SK-N-SH treated with all-trans-retinoic acid at 6 μM for 48 hours (cell line): ENCODE results near the gene NAGPA.
A peak's percentile ranks its signal among the peaks of the same experiment; 100 is the strongest.
"Not testable (repeated sequence)": the region's sequence is repeated elsewhere in the genome, so short reads cannot be mapped to it uniquely, and the experiment has no call there.

ENCODE experiments used
- ATAC-seq: fragments of 200-7000 bp; cut with Tn5 transposase; 3 replicates; pipeline ENCODE4 v1.9.1; 2020; ENCODE audit warnings: mild to moderate bottlenecking, moderate library complexity
- ARNTL ChIP-seq: fragments of 450-650 bp; formaldehyde crosslinking; IDR thresholded peaks from 2 replicates; pipeline ENCODE4 v1.5.0; 2020; ENCODE audit warnings: low read depth, mild to moderate bottlenecking, moderate library complexity, borderline replicate concordance
- BACH2 ChIP-seq: fragments of 250-450 bp; sonication (Bioruptor Pico); IDR thresholded peaks from 2 replicates; pipeline ENCODE4 v1.9.0; 2021; ENCODE audit warnings: mild to moderate bottlenecking, borderline replicate concordance
- CSDC2 ChIP-seq: fragments of 250-450 bp; sonication (Bioruptor Pico); IDR thresholded peaks from 2 replicates; pipeline ENCODE4 v1.5.0; 2020; ENCODE audit warnings: mild to moderate bottlenecking, moderate library complexity
- GLIS3 ChIP-seq: fragments of 250-450 bp; sonication (Bioruptor Pico); IDR thresholded peaks from 2 replicates; pipeline ENCODE4 v1.5.0; 2020; ENCODE audit warnings: mild to moderate bottlenecking, moderate library complexity
- ISL1 ChIP-seq: fragments of 250-450 bp; sonication (Bioruptor Pico); IDR thresholded peaks from 2 replicates; pipeline ENCODE4 v2.1.2; 2022; ENCODE audit warnings: mild to moderate bottlenecking, moderate library complexity
- OSR1 ChIP-seq: fragments of 250-450 bp; sonication (Bioruptor Pico); IDR thresholded peaks from 2 replicates; pipeline ENCODE4 v1.8.0; 2022; ENCODE audit warnings: moderate library complexity, mild to moderate bottlenecking, inconsistent platforms
- RARB ChIP-seq: fragments of 250-450 bp; sonication (Bioruptor Pico); IDR thresholded peaks from 2 replicates; pipeline ENCODE4 v1.8.0; 2021; ENCODE audit warnings: mild to moderate bottlenecking, moderate library complexity
- SNAI2 ChIP-seq: fragments of 250-450 bp; sonication (Bioruptor Pico); IDR thresholded peaks from 2 replicates; pipeline ENCODE4 v1.5.0; 2020; ENCODE audit warnings: mild to moderate bottlenecking, moderate library complexity
- TCF4 ChIP-seq: fragments of 250-450 bp; sonication (Bioruptor Pico); IDR thresholded peaks from 2 replicates; pipeline ENCODE4 v1.8.0; 2021; ENCODE audit warnings: mild to moderate bottlenecking, moderate library complexity, borderline replicate concordance
- ZC3H10 ChIP-seq: fragments of 250-450 bp; sonication (Bioruptor Pico); IDR thresholded peaks from 2 replicates; pipeline ENCODE4 v1.5.1; 2021; ENCODE audit warnings: mild to moderate bottlenecking, moderate library complexity
- ZFP3 ChIP-seq: fragments of 250-450 bp; sonication (Bioruptor Pico); IDR thresholded peaks from 2 replicates; pipeline ENCODE4 v1.5.0; 2020; ENCODE audit warnings: mild to moderate bottlenecking, moderate library complexity
- ZFP30 ChIP-seq: fragments of 450-650 bp; formaldehyde crosslinking; IDR thresholded peaks from 2 replicates; pipeline ENCODE4 v1.5.0; 2022; ENCODE audit warnings: mild to moderate bottlenecking, moderate library complexity
- ZNF565 ChIP-seq: fragments of 450-650 bp; formaldehyde crosslinking; conservative IDR thresholded peaks from 2 replicates; pipeline ENCODE4 v1.5.0; 2020; ENCODE audit warnings: low read depth, mild to moderate bottlenecking, moderate library complexity
- ZNF70 ChIP-seq: fragments of 450-650 bp; formaldehyde crosslinking; IDR thresholded peaks from 2 replicates; pipeline ENCODE4 v1.5.0; 2020; ENCODE audit warnings: mild to moderate bottlenecking, moderate library complexity
- ZNF8 ChIP-seq: fragments of 450-650 bp; formaldehyde crosslinking; IDR thresholded peaks from 2 replicates; pipeline ENCODE4 v1.5.0; 2020; ENCODE audit warnings: mild to moderate bottlenecking, moderate library complexity
- TF ChIP-seq, protein P1 (sequence below): fragments of 250-450 bp; sonication (Bioruptor Pico); IDR thresholded peaks from 2 replicates; pipeline ENCODE4 v1.5.0; 2020; ENCODE audit warnings: mild to moderate bottlenecking, moderate library complexity
- TF ChIP-seq, protein P2 (sequence below): fragments of 250-450 bp; sonication (Bioruptor Pico); IDR thresholded peaks from 2 replicates; pipeline ENCODE4 v1.5.1; 2021; ENCODE audit warnings: mild to moderate bottlenecking, moderate library complexity
- TF ChIP-seq, protein P3 (sequence below): fragments of 250-450 bp; sonication (Bioruptor Pico); IDR thresholded peaks from 2 replicates; pipeline ENCODE4 v1.5.1; 2020; ENCODE audit warnings: low read depth, mild to moderate bottlenecking, moderate library complexity
- TF ChIP-seq, protein P4 (sequence below): fragments of 250-450 bp; sonication (Bioruptor Pico); IDR thresholded peaks from 2 replicates; pipeline ENCODE4 v1.8.0; 2021; ENCODE audit warnings: low read depth, mild to moderate bottlenecking, moderate library complexity, borderline replicate concordance
- TF ChIP-seq, protein P5 (sequence below): fragments of 250-450 bp; sonication (Bioruptor Pico); IDR thresholded peaks from 2 replicates; pipeline ENCODE4 v1.8.0; 2020; ENCODE audit warnings: mild to moderate bottlenecking, moderate library complexity, borderline replicate concordance

Gene NAGPA

DNA sequence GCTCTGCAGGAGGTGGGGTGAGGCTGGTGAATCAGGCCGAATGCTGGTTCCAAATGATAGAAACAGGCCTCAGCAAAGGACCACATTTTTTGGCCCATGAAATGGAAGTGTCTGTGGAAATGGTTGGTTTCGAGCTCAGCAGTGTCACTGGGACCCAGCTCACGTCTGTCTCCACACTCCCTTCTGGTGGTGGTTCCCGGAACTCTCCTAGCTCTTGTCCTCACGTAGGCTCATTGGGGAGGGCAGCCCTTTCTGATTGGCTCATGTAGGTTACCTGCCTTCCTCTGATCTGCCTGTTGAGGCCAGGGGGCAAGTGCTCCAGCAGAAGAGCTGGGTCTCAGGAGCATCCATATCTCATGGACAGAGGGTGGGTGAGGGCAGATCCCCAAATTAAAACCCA lies 41.9 kb upstream of the NAGPA start:
- no peak for TF ChIP-seq BACH2
- ATAC-seq: no peak

DNA sequence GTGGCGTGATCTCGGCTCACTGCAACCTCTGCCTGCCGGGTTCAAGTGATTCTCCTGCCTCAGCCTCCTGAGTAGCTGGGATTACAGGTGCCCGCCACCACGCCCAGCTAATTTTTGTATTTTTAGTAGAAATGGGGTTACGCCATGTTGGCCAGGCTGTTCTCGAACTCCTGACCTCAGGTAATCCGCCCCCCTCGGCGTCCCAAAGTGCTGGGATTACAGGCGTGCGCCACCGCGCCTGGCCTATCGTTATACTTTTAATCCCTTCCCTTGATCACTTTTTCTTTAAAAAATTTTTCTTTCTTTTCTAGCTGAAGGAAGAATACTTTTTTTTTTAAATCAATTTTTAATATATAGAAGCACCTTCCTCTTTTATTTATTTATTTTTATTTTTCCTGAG lies 40.0 kb upstream of the NAGPA start:
- ATAC-seq: not testable (repeated sequence)

DNA sequence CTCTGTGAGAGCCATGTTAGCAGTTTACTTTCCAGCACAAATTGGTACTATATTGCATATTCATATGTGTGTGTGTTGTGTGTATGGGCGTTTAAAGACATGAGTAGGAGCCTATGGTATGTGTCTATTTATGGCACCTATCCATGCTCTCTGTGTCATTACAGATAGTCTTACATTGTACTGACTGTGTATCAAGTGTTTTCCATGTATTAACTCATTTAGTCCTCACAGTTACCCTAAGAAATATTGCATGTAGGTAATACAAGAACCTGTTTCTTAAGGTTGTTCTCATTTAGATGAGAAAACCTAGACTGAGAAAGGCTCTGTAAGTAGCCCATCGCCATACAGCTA lies 39.5 kb upstream of the NAGPA start:
- no peak for ATAC-seq

DNA sequence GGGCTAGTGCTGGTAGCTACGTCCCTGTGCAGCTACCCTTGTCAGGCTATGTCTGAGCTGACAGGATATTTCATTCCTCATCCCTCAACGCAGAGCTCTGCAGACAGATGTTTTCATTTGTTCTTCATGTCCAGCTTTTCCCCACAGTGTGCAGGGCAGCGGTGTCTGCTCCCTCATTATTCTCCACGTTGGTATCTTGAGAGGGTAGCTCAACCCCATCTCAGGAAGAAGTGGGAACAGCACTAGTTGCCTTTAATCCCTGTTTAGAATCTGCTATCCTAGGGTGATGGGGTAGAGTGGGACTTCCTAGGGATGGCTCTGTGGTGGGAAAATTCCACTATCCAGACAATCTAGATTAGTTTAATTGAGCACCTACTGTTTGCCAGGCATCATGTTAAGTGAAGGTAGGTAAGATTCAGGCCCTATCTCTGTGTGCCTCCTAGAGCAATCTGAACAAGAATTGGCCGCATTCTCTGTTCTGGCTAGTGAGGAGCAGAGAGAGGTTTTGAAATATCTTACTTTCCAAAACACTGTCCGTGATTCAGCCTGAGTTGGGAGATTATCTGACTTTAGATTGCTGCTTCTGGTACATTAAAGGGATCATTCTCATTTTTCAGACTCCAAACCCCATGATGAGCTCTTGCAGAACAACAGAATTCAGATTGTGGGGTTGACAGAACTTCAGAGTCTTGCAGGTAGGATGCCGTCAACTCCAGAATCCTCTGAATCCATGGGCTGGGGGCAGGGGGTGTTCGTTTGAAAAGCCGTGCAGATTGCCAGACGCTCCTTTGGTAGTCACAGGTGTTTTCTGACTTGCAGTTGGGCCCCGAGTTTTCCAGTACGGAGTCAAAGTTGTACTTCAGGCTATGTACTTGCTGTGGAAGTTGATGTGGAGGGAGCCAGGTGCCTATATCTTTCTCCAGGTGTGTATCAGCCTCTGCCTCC lies 38.9 kb upstream of the NAGPA start:
- TF ChIP-seq BACH2 (no peak), ZNF8 (CRISPR knock-in tag) (no peak), ISL1 (CRISPR knock-in tag) (no peak), ZFP30 (no peak), TCF4 (no peak), ZC3H10 (no peak), SNAI2 (CRISPR knock-in tag) (no peak)
- TF ChIP-seq, protein P1, sequence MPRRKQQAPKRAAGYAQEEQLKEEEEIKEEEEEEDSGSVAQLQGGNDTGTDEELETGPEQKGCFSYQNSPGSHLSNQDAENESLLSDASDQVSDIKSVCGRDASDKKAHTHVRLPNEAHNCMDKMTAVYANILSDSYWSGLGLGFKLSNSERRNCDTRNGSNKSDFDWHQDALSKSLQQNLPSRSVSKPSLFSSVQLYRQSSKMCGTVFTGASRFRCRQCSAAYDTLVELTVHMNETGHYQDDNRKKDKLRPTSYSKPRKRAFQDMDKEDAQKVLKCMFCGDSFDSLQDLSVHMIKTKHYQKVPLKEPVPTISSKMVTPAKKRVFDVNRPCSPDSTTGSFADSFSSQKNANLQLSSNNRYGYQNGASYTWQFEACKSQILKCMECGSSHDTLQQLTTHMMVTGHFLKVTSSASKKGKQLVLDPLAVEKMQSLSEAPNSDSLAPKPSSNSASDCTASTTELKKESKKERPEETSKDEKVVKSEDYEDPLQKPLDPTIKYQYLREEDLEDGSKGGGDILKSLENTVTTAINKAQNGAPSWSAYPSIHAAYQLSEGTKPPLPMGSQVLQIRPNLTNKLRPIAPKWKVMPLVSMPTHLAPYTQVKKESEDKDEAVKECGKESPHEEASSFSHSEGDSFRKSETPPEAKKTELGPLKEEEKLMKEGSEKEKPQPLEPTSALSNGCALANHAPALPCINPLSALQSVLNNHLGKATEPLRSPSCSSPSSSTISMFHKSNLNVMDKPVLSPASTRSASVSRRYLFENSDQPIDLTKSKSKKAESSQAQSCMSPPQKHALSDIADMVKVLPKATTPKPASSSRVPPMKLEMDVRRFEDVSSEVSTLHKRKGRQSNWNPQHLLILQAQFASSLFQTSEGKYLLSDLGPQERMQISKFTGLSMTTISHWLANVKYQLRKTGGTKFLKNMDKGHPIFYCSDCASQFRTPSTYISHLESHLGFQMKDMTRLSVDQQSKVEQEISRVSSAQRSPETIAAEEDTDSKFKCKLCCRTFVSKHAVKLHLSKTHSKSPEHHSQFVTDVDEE (CRISPR knock-in tag): no peak
- TF ChIP-seq, protein P2, sequence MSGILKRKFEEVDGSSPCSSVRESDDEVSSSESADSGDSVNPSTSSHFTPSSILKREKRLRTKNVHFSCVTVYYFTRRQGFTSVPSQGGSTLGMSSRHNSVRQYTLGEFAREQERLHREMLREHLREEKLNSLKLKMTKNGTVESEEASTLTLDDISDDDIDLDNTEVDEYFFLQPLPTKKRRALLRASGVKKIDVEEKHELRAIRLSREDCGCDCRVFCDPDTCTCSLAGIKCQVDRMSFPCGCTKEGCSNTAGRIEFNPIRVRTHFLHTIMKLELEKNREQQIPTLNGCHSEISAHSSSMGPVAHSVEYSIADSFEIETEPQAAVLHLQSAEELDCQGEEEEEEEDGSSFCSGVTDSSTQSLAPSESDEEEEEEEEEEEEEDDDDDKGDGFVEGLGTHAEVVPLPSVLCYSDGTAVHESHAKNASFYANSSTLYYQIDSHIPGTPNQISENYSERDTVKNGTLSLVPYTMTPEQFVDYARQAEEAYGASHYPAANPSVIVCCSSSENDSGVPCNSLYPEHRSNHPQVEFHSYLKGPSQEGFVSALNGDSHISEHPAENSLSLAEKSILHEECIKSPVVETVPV (CRISPR knock-in tag): no peak
- peak; percentile 40; the same call in 2 of the 3 replicates for ATAC-seq

More for the DNA sequence above, 39.5 kb upstream of the NAGPA start:
- TF ChIP-seq, protein P2 (CRISPR knock-in tag): no peak
- TF ChIP-seq RARB (CRISPR knock-in tag) (no peak), ZNF565 (CRISPR knock-in tag) (no peak)
- TF ChIP-seq, all 23 proteins: peak for 0

DNA sequence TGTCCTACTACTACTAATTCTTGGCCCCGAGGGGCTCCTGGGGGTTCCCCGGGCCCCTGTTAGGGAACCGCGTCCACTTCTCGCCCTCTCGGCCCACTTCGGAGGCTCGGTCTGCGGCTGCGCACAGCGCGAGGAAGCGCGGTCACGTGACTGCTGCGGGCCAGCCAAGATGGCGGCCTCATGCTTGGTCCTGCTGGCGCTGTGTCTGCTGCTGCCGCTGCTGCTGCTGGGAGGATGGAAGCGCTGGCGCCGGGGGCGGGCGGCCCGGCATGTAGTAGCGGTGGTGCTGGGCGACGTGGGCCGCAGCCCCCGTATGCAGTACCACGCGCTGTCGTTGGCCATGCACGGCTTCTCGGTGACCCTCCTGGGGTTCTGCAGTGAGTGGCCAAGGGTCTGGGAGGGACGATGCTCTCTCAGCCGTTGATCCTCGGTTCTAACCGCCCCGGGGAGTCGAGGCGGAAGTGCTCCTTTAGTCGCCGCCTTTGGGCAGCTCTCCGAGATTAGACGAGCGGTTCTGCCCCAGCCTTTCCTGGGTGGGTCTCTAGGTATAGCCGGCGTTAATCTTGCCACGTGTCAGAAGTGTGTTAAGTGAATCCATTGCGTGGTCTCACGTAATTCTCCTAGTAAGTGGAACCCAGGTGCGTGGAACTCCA lies 38.1 kb upstream of the NAGPA start, which contains the start of gene ALG1:
Gene ALG1, plus strand, starts transcription at position 163 of the 653 bp plus-strand sequence. Its CDS starts 7 bp downstream, at position 170.
- TF ChIP-seq GLIS3 (CRISPR knock-in tag): no peak
- TF ChIP-seq, protein P3, sequence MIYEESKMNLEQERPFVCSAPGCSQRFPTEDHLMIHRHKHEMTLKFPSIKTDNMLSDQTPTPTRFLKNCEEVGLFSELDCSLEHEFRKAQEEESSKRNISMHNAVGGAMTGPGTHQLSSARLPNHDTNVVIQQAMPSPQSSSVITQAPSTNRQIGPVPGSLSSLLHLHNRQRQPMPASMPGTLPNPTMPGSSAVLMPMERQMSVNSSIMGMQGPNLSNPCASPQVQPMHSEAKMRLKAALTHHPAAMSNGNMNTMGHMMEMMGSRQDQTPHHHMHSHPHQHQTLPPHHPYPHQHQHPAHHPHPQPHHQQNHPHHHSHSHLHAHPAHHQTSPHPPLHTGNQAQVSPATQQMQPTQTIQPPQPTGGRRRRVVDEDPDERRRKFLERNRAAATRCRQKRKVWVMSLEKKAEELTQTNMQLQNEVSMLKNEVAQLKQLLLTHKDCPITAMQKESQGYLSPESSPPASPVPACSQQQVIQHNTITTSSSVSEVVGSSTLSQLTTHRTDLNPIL (CRISPR knock-in tag): no peak
- TF ChIP-seq, protein P4, sequence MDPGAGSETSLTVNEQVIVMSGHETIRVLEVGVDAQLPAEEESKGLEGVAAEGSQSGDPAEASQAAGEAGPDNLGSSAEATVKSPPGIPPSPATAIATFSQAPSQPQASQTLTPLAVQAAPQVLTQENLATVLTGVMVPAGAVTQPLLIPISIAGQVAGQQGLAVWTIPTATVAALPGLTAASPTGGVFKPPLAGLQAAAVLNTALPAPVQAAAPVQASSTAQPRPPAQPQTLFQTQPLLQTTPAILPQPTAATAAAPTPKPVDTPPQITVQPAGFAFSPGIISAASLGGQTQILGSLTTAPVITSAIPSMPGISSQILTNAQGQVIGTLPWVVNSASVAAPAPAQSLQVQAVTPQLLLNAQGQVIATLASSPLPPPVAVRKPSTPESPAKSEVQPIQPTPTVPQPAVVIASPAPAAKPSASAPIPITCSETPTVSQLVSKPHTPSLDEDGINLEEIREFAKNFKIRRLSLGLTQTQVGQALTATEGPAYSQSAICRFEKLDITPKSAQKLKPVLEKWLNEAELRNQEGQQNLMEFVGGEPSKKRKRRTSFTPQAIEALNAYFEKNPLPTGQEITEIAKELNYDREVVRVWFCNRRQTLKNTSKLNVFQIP (CRISPR knock-in tag): no peak
- TF ChIP-seq CSDC2 (CRISPR knock-in tag): no peak
- 0 out of 2 replicates have a peak, but pooled peaks have one; percentile 31 for TF ChIP-seq ZNF565 (CRISPR knock-in tag)
- TF ChIP-seq, protein P2 (CRISPR knock-in tag): no peak
- no peak for TF ChIP-seq ZNF8 (CRISPR knock-in tag)
- no peak for TF ChIP-seq ISL1 (CRISPR knock-in tag)
- no peak for TF ChIP-seq OSR1 (CRISPR knock-in tag)
- no peak for TF ChIP-seq ZC3H10
- TF ChIP-seq ZNF70: no peak
- no peak for TF ChIP-seq ARNTL
- TF ChIP-seq, protein P5, sequence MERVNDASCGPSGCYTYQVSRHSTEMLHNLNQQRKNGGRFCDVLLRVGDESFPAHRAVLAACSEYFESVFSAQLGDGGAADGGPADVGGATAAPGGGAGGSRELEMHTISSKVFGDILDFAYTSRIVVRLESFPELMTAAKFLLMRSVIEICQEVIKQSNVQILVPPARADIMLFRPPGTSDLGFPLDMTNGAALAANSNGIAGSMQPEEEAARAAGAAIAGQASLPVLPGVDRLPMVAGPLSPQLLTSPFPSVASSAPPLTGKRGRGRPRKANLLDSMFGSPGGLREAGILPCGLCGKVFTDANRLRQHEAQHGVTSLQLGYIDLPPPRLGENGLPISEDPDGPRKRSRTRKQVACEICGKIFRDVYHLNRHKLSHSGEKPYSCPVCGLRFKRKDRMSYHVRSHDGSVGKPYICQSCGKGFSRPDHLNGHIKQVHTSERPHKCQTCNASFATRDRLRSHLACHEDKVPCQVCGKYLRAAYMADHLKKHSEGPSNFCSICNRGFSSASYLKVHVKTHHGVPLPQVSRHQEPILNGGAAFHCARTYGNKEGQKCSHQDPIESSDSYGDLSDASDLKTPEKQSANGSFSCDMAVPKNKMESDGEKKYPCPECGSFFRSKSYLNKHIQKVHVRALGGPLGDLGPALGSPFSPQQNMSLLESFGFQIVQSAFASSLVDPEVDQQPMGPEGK (CRISPR knock-in tag): no peak
- TF ChIP-seq ZFP3: no peak
- 0 out of 2 replicates have a peak, but pooled peaks have one; percentile 59 for TF ChIP-seq SNAI2 (CRISPR knock-in tag)
- no peak for TF ChIP-seq BACH2
- ATAC-seq: peak; percentile 95
